Measurements from ENCODE around the gene WHAMM.
A peak's percentile ranks its signal among the peaks of the same experiment; 100 is the strongest.
"Not testable (repeated sequence)": the region's sequence is repeated elsewhere in the genome, so short reads cannot be mapped to it uniquely, and the experiment has no call there.

WHAMM gene

GRCh38 chr15:82809308-82810060, at the start of gene WHAMM:
WHAMM (plus strand) TSS chr15:82809628; CDS start chr15:82809727, 99 bp downstream.
- peak; percentile 67 for DNase-seq (ENCODE audit: low read depth)

GRCh38 chr15:82763361-82764116, 45.9 kb upstream of the WHAMM start:
- DNase-seq (ENCODE audit: low read depth) = no peak

DNA sequence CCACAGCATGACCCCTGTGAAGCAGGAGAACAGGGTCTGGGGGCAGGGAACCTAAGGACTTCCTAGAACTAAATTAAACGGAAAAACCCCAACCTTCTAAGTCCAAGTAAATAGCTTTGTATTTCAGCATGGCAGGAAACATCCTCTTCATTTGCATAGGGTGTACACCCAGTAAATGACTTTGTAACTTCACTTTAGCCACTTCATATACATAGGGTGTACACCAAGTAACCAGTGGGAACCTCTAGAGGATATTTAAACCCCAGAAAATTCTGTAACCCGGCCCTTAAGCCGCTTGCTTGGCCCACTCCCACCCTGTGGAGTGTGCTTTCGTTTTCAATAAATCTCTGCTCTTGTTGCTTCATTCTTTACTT, 45.3 kb upstream of the WHAMM start:
- DNase-seq (ENCODE audit: low read depth) = no peak

GRCh38 chr15:82764740-82765139, 44.7 kb upstream of the WHAMM start:
- no peak for DNase-seq (ENCODE audit: low read depth)

- not testable (repeated sequence) for DNase-seq (ENCODE audit: low read depth)
These were observed 43.2 kb upstream of the WHAMM start for GRCh38 chr15:82766201-82766600.

DNA sequence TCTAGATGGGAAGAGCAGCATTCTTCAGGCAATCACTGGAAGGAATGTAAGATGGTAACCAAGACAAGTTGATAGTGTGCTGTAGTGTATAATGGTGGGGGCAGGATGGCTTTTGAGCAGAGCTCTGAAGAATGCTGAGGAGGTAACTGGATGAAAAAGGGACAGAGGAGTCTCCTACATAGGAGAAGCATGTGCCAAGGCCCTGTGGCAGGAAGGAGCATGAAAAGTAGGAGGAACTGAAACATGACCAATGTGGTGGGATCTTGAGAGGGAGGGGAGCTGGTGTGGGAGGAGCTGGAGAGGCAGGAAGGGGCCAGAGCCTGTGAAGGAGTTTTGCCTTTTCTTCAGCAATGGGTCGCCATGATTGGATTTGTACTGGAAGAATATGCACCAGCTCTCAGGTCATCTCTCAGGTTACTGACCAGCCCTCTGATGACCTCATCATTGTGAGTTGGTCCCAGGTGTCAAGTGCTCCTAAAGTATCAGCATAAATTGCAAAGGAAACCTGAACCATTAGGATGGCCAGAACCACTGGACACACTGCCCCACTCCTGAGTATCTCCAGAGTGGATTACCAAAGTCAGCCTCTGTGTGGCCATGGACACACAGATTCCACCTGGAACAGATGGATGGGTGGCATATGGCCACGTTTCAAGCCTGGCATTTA, 42.1 kb upstream of the WHAMM start:
- DNase-seq (ENCODE audit: low read depth) = no peak

DNA sequence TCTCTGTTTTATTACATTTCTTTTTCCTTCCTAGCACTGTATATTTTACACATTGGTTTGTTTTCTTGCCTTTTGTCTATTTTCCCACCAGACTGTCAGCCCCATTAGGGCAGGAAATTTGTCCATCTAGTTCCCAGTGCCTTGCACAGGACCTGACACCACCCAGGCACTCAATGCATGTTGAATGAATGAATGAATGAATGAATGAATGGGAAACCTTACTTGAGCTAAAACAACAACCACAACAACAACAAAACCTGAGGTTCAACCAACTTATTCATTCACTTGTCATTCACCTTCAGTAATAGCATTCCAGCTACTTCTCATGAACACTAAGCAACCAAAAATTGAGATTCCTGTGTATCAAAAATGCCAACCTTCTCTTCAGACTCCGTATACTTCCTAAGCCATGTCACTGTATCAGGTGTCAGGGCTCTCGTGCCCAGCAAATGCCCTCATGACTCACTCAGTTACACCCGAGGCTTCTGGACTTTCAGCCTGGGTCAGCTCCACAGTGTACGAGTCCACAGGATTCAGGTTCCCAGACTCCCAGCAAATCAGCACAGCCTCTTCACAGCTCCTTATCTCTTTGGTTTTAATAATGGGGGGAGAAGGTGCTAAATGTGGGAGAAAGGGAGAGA, 40.9 kb upstream of the WHAMM start:
- no peak for DNase-seq (ENCODE audit: low read depth)

GRCh38 chr15:82771789-82772607, 37.4 kb upstream of the WHAMM start:
- no peak for DNase-seq (ENCODE audit: low read depth)

GRCh38 chr15:82774496-82774895, 34.9 kb upstream of the WHAMM start:
- DNase-seq (ENCODE audit: low read depth) = no peak

GRCh38 chr15:82778755-82779154, 30.7 kb upstream of the WHAMM start:
- DNase-seq (ENCODE audit: low read depth) = no peak

GRCh38 chr15:82781349-82781748, 28.1 kb upstream of the WHAMM start:
- no peak for DNase-seq (ENCODE audit: low read depth)

GRCh38 chr15:82788496-82788895, 20.9 kb upstream of the WHAMM start:
- DNase-seq (ENCODE audit: low read depth) = no peak

DNA sequence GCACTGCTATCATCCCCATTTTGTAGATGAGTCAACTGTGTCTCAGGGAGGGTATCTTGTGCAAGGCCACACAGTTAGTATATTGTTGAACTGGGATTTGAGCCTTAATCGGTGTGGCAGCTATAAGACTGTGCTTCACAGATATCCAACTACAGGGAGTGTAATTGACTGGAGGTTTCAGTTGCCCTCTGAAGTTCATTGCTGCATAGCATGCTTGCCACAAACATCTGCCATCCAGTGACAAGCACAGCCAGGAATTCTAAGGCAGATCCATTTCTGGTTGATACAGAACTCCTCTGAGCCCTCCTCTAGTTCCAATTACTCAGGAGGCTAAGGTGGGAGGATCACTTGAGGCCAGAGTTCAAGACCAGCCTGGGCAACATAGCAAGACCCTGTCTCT, 19.9 kb upstream of the WHAMM start:
- no peak for DNase-seq (ENCODE audit: low read depth)

DNA sequence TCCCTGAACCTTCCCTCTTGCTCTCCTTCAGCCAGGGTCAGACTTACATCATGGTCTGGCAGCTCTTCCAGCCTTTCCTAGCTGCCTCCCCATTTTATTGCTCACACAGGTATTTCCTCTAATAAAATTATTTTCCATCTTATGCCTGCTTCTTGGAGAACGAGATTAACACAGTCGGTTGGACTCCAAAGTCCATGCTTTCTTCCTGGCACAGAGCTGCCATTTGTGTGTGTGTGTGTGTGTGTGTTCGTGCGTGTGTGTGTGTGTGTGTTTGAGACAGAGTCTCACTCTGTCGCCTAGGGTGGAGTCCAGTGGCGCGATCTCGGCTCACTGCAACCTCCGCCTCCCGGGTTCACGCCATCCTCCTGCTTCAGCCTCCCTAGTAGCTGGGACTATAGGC, 19.1 kb upstream of the WHAMM start:
- DNase-seq (ENCODE audit: low read depth) = no peak

- DNase-seq (ENCODE audit: low read depth) = no peak
These were observed 17.4 kb upstream of the WHAMM start for GRCh38 chr15:82792068-82792467.

GRCh38 chr15:82793737-82794136, 15.7 kb upstream of the WHAMM start:
- DNase-seq (ENCODE audit: low read depth) = no peak

DNA sequence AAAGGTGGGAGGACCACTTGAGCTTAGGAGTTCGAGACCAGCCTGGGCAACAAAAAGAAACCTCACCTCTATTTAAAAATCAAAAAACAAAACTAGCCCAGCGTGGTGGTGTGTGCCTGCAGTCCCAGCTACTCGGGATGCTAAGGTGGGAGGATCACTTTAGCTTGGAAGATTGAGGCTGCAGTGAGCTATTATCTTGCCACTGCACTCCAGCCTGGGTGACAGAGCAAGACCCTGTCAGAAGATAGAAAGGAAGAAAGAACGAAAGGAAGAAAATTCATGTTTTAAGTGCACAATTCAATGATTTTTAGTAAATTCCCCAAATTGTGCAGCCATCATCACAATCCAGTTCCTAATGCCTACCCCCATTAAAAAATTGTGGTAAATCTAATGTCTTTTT, 11.3 kb upstream of the WHAMM start:
- no peak for DNase-seq (ENCODE audit: low read depth)

DNA sequence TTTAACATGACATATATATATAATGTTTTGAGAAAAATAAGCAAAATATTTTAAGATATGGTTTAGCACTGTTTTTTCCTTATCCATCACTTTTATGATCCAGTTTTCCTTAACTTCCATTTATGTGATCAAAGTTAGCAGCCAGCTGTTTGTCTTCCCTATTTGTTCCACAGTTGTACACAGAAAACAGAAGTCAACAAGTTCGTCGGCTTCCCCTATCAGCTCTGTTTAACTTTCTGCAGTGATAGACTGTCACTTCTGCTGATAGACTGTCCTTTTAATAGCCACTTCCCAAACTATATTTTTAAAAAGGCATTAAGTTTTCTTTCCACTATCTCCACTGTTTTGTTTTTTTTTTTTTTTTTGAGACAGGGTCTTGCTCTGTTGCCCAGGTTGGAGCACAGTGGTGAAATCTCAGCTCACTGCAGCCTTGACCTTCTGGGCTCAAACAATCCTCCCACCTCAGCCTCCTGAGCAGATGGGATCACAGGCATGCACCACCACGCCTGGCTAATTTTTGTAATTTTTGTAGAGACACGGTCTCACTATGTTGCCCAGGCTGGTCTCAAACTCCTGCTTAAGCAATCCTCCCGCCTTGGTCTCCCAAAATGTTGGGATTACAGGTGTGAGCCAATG, 10.8 kb upstream of the WHAMM start:
- DNase-seq (ENCODE audit: low read depth) = no peak

DNA sequence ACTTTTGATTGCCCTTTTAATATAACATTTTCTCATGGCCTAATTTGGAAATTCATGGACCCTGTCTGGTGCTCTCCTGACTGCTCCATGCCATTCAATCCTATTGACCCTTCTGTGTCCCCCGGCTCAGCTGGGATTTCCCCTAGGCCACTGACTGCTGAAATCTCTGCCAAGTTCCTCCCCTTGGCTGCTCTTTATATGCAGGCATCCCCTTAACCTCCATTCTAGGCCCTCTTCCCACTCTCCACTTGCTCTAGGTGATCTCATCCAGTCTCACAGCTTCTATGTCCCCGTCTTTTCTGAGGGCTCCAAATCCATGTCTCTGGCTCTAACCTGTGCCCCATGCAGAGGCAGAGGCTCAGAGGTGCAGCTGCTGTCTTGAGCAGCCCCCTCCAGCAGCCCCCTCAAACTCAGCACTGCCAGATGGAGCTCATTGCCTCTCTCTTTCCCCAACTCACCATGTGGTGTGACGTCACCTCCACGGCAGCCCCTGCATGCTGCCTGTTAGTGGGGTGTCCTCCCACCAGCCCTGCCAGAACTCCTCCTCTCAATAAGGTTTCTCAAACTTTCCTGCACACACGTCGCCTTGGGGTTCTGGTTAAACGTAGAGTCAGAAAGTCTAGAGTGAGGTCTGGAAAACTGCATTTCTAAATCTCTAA, 10.1 kb upstream of the WHAMM start:
- DNase-seq (ENCODE audit: low read depth) = no peak

DNA sequence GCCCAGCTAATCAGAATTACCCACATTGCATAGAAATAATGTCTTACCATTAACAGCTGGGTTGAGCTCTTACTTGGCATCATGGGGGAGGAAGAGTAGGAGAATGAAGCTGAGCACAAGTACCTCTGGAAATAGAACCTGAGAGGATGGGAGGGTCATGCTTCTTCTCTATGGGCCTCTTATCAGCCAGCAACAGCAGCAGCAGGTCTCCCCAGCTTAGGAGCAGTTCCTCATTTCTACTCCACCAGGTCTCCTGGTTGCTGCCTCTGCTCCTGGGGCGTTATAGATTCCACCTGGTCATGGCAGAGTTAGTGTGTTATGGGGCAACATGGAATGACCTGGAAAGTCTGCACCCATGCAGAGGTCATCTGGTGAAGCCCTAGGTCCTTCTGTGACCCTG, 6.9 kb upstream of the WHAMM start:
- no peak for DNase-seq (ENCODE audit: low read depth)

All from stimulated activated CD8-positive, alpha-beta memory T cell treated with anti-CD3 and anti-CD28 coated beads, Interleukin-15, amount 100 ng/mL, for 24 hours (primary cell).